Adrenal gland (tissue), 12 donors: ENCODE measurements around the gene TSFM. TPM values are rescaled to one million over a fixed set of nuclear protein-coding genes. Genes with fewer than 3 reads are reported as not detected.

Source experiments
- DNase-seq, 7 donors: peaks; one replicate each; pipeline ENCODE4 v3.0.0-alpha.2; 2019 to 2020
- H3K27ac ChIP-seq, 5 donors: fragments of 200-600 bp; sonication (generic) in 4 of 5; 1 replicate in 3 of 5; 2 replicates in 2 of 5; pipeline versions ENCODE4 v1.5.1 to v1.8.0; 2016 to 2020; ENCODE audit warnings: mild to moderate bottlenecking in 1 of 5
- H3K27me3 ChIP-seq: fragments of 200-600 bp; 2 replicates; pipeline ENCODE4 v1.8.0; 2021
- H3K36me3 ChIP-seq, 2 donors: fragments of 200-600 bp; replicated peaks in 1 of 2; 1 replicate in 1 of 2; 2 replicates in 1 of 2; pipeline versions ENCODE4 v1.5.1 to v1.8.0; 2018 to 2022
- H3K4me1 ChIP-seq, 2 donors: fragments of 200-600 bp; replicated peaks in 1 of 2; 1 replicate in 1 of 2; 2 replicates in 1 of 2; pipeline versions ENCODE4 v1.5.1 to v1.8.0; 2018 to 2021
- H3K4me3 ChIP-seq, 4 donors: fragments of 200-600 bp; sonication (generic) in 3 of 4; one replicate each; pipeline ENCODE4 v1.5.1; 2016 to 2018
- H3K9me3 ChIP-seq, 3 donors: fragments of 200-600 bp; sonication (generic) in 1 of 3; replicated peaks in 1 of 3; 1 replicate in 2 of 3; 2 replicates in 1 of 3; pipeline versions ENCODE4 v1.5.1 to v1.8.0; 2016 to 2021
- POLR2A ChIP-seq, 2 donors: fragments of 450-650 bp; IDR thresholded peaks; one replicate each; pipeline ENCODE4 v1.6.1; 2017; ENCODE audit warnings: antibody characterized with exemption in 2 of 2, mild to moderate bottlenecking in 2 of 2, moderate library complexity in 1 of 2
- WGBS, 4 donors: extraction: QIAGEN DNeasy Blood & Tissue Kit in 2 of 4; methylation state at CpG; one replicate each; pipeline versions ENCODE4 v1.1.5 to v1.1.7; 2013 to 2017; 5-methylcytosine and 5-hydroxymethylcytosine counted together
- intact Hi-C, 2 donors: fragments of 100-400 bp; cut with DNase I; formaldehyde crosslinking; loops; one replicate each; pipeline versions ENCODE4 v1.14.1 to v1.15.0; 2022 to 2023
- polyA plus RNA-seq, 3 donors: library from polyadenylated mRNA; stranded (reverse); fragments of 200-250 nt in 2 of 3; fragments of 350-450 nt in 1 of 3; fragmentation: Illumina TruSeq in 1 of 3; extraction: RNeasy Lipid Tissue Mini Kit (QIAGEN cat#74804) in 1 of 3; gene quantifications; one replicate each; pipeline ENCODE4 v1.2.3, GENCODE V29; 2013 to 2014
- total RNA-seq, 9 donors: library from RNA; depleted of rRNA in 4 of 9; stranded (reverse); fragments of >200 nt in 4 of 9; fragments of 120-200 nt in 1 of 9; fragmentation: NEBNext Ultra II Directional in 1 of 9; extraction: Animal tissue kit (Norgen Biotek cat#: 25700) in 1 of 9; gene quantifications; one replicate each; pipeline versions ENCODE4 v1.1.0 to v1.2.4, GENCODE V29; 2013 to 2023
- TF ChIP-seq, protein P1 (sequence below), 6 experiments: fragments of 450-650 bp in 4 of 6; fragments of 200-600 bp in 2 of 6; sonication (generic) in 1 of 6; IDR thresholded peaks; 1 replicate in 5 of 6; 2 replicates in 1 of 6; pipeline versions ENCODE4 v1.5.1 to v1.8.0; 2016 to 2021; ENCODE audit warnings: antibody characterized with exemption in 6 of 6, mild to moderate bottlenecking in 2 of 6, moderate library complexity in 1 of 6
- donor health status: healthy with polysubstance abuse.
- donor health status: Bipolar disorder and iron deficiency.
- donor health status: DM: yes; HTN: yes; CAD: no.
- donor health status: DM: no; HTN: no; CAD: no.
- donor health status: DM: no; HTN: no; CAD: no.
- donor health status: DM: yes; HTN: yes; CAD: no.

Gene TSFM
- total and polyA plus RNA-seq, 12 donors: 31.5 to 107 (median 69.5) TPM

DNA sequence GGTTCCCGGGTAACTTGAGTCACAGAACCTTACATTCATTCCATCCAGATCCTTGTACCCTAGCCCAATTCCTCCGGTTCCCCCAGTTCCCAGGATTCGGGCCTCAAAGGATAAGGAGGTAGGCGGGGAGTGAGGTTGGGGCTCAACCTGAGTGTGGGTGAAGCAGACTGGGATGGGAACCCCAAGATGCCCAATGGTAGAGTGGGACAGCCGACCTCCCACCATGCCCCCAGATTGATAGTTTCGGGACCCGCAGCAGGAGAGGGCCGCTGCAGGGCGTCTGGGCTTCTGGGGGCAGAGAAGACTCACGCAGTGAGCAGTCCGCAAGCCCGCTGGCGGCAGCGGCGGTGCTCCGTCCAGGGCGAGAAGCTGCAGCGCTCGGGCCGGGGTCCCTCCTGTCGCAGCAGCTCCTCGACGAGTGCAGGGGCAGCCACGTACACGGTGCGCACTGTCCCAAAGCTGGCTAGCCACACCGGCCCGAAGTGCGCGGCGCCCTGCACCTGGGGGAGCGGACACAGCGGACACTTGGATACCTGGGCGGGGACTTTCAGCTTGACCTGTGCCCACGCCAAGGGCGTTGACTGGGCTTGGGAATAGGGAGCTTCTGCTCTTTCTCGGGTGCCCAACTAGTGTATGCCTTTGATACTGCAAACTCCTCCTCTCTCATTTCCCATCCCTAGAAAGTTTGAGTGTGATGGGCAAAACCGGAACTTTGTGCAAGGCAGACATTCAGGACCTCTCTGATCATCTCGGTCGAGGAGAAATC is 16.7 kb upstream of the TSFM start:
- no peak for DNase-seq
- intact Hi-C loops: no loop called here
- peaks cover 24 to 29% of the 10 kb centered on the region in 2 donors for H3K4me1 ChIP-seq
- peak overlapping the region in 1 of 4 donors; percentile 58 for H3K4me3 ChIP-seq
- H3K9me3 ChIP-seq: no peaks in the 10 kb centered on the region
- 3 to 10% (median 3%) methylated on average over 8 to 40 of the region's 40 CpGs for WGBS, 4 donors
- TF ChIP-seq, protein P1, sequence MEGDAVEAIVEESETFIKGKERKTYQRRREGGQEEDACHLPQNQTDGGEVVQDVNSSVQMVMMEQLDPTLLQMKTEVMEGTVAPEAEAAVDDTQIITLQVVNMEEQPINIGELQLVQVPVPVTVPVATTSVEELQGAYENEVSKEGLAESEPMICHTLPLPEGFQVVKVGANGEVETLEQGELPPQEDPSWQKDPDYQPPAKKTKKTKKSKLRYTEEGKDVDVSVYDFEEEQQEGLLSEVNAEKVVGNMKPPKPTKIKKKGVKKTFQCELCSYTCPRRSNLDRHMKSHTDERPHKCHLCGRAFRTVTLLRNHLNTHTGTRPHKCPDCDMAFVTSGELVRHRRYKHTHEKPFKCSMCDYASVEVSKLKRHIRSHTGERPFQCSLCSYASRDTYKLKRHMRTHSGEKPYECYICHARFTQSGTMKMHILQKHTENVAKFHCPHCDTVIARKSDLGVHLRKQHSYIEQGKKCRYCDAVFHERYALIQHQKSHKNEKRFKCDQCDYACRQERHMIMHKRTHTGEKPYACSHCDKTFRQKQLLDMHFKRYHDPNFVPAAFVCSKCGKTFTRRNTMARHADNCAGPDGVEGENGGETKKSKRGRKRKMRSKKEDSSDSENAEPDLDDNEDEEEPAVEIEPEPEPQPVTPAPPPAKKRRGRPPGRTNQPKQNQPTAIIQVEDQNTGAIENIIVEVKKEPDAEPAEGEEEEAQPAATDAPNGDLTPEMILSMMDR (IDR thresholded peaks at IDR 0.05): no peak
- no peak for TF ChIP-seq POLR2A (IDR thresholded peaks at IDR 0.05)
- no peaks in the 10 kb centered on the region for H3K36me3 ChIP-seq
- H3K27ac ChIP-seq: no peak overlapping the region
- H3K27me3 ChIP-seq: no peaks in the 10 kb centered on the region

DNA sequence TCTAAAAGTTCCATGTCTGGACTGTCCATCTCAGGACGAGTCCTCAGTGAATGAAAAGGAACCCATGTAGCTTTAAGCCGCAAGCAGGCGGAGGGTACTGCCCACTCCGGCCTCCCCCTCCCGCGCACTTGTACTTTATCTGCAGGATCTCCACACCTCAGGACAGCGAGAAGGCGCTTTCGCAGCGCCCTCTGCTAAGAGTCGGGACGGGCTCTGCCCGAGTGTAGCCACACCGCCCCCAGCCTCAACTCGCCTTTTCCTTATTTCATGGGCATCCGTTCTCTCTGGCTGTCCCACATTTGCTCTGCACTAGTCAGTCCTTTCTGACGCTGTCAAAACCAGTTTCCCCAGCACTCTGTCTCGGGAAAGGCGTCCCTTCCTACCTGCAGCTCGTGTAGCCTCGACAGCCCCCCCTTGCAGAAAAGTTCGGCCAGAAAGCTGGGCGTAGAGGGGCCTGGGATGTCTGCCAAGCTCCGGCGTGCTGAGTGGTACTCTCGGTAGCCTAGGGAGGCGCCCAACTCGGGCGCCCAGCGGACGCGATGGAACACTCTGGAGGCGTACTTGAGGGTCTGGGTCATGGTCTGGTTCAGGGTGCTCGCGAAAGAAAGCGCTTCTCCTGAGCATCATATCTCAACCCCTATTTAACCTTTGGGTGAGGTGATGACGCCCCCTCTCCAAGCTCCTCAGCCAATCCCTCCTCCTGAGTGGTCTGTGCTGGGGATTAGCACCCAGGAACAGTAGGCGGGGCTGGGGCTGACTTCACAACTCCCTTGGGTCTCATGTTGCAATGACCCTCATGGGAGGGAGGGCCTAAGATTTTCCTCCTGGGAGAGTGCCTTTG is 15.9 kb upstream of the TSFM start, which contains the start of gene CYP27B1:
CYP27B1 (minus strand) TSS at position 615 of the 841 bp plus-strand sequence; CDS start at position 578, 37 bp downstream.
- H3K36me3 ChIP-seq: no peaks in the 10 kb centered on the region
- H3K27ac ChIP-seq: no peak within 1 kb of the TSS
- WGBS, 4 donors: 4 to 6% (median 5%) methylated on average over 30 to 38 of the region's 38 CpGs
- TF ChIP-seq, protein P1 (IDR thresholded peaks at IDR 0.05): no peak
- TF ChIP-seq POLR2A (IDR thresholded peaks at IDR 0.05): no peak
- H3K27me3 ChIP-seq: no peaks in the 10 kb centered on the region
- DNase-seq: peak in 3 of 7 donors; percentile 34 to 59 (median 43)
- H3K4me3 ChIP-seq: peak within 1 kb of the TSS in 1 of 4 donors; percentile 58
- no peaks in the 10 kb centered on the region for H3K9me3 ChIP-seq
- peaks cover 29 to 37% of the 10 kb centered on the region in 2 donors for H3K4me1 ChIP-seq
- intact Hi-C loops: no loop called here

DNA sequence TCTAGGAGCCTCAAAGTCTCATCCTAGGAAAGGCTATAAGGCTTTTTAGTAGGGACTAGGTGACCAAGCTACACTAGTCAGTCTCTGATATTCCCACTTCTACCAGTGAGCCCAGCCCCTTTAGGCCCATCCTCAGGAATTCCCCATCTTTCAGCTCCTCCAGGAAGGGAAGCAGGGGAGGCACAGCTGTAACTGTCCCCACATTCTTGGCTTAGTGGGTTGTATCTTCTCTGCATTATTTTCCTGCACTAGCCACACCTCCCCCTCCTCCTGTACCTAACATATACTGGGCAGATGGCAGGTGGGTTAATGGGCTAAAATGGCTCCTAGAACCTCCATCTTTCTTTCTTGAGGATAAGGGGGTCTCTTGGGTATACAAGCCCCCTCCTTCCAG is 15.3 kb upstream of the TSFM start:
- Histone ChIP-seq H3K36me3 (no peaks in the 10 kb centered on the region), H3K4me1 (peaks cover 29 to 37% of the 10 kb centered on the region in 2 donors), H3K4me3 (no peak overlapping the region), H3K27ac (no peak overlapping the region), H3K27me3 (no peaks in the 10 kb centered on the region), H3K9me3 (no peaks in the 10 kb centered on the region)
- no peak for DNase-seq
- TF ChIP-seq POLR2A (IDR thresholded peaks at IDR 0.05): no peak
- TF ChIP-seq, protein P1 (IDR thresholded peaks at IDR 0.05): no peak
- intact Hi-C loops: no loop called here

DNA sequence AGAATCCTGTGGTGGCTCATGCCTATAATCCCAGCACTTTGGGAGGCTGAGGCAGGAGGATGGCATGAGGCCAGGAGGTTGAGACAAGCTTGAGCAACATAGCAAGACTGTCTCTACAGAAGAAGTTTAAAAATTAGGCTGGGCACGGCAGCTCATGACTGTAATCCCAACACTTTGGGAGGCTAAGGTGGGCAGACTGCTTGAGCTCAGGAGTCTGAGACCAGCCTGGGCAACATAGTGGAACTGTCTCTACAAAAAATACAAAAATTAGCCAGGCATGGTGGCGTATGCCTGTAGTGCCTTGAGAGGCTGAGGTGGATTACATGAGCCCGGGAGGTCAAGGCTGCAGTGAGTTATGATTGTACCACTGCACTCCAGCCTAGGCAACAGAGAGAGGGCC is 14.7 kb upstream of the TSFM start:
- no peak for TF ChIP-seq POLR2A (IDR thresholded peaks at IDR 0.05)
- TF ChIP-seq, protein P1 (IDR thresholded peaks at IDR 0.05): no peak
- Histone ChIP-seq H3K9me3 (no peaks in the 10 kb centered on the region), H3K36me3 (no peaks in the 10 kb centered on the region), H3K27ac (no peak overlapping the region), H3K4me3 (no peak overlapping the region), H3K27me3 (no peaks in the 10 kb centered on the region), H3K4me1 (peaks cover 30 to 37% of the 10 kb centered on the region in 2 donors)
- intact Hi-C loops: no loop called here
- no peak for DNase-seq
- 57 to 68% (median 61%) methylated on average over 3 of the region's 3 CpGs for WGBS, 4 donors
